Measurements from ENCODE around the gene CYP2B6.
"Not testable (repeated sequence)": the region's sequence is repeated elsewhere in the genome, so short reads cannot be mapped to it uniquely, and the experiment has no call there.

- not testable (repeated sequence) for TF ChIP-seq PML (IDR thresholded peaks at IDR 0.05; ENCODE audit: low read length); SUZ12 (IDR thresholded peaks at IDR 0.05; ENCODE audit: unreplicated experiment); REST (IDR thresholded peaks at IDR 0.05; ENCODE audit: low read depth, low read length); JUNB (IDR thresholded peaks at IDR 0.05); ZNF24 (IDR thresholded peaks at IDR 0.05); POLR2A (IDR thresholded peaks at IDR 0.05; ENCODE audit: low read depth, low read length); CEBPB (IDR thresholded peaks at IDR 0.05; ENCODE audit: borderline replicate concordance in 1 of 2, low read depth in 2 of 2, low read length in 2 of 2); RFX5 (IDR thresholded peaks at IDR 0.05; ENCODE audit: low read depth, low read length); SP1 (IDR thresholded peaks at IDR 0.05; ENCODE audit: low read depth, low read length); BRCA1 (IDR thresholded peaks at IDR 0.05; ENCODE audit: low read depth, low read length)
Observed at GRCh38 chr19:40969721-40970120, 21.4 kb upstream of the CYP2B6 start.
